Naive thymus-derived CD8-positive, alpha-beta T cell (primary cell): ENCODE data around the gene CHST6. TPM values are rescaled to one million over a fixed set of nuclear protein-coding genes. Genes with fewer than 3 reads are reported as not detected.
"Not testable (repeated sequence)": the region's sequence is repeated elsewhere in the genome, so short reads cannot be mapped to it uniquely, and the experiment has no call there.

ENCODE experiments used
- ATAC-seq, 2 donors: fragments of 150-1000 bp; cut with Tn5 transposase in 1 of 2; sonication (Bioruptor Pico), chemical (Tn5 transposase) in 1 of 2; 1 replicate in 1 of 2; 2 replicates in 1 of 2; pipeline ENCODE4 v1.10.0; 2021; ENCODE audit warnings: mild to moderate bottlenecking in 2 of 2, moderate library complexity in 2 of 2
- POLR2A ChIA-PET: fragments of 350-600 bp; sonication (Branson Sonifier 250); formaldehyde crosslinking; loops from one replicate; lab custom pipeline; 2021; ENCODE audit warnings: antibody characterized with exemption; lab: Charles Lee
- DNase-seq, 10 donors: peaks; one replicate each; pipeline versions ENCODE4 v3.0.0 to v3.0.0-alpha.2; 2020 to 2022
- H3K27ac Mint-ChIP-seq, 10 donors: one replicate each; pipeline ENCODE4 v1.8.0; 2020 to 2022; ENCODE audit warnings: mild to moderate bottlenecking in 10 of 10, mixed read lengths in 10 of 10, moderate library complexity in 4 of 10, inconsistent platforms in 1 of 10
- H3K27me3 Mint-ChIP-seq, 5 donors: one replicate each; pipeline ENCODE4 v1.8.0; 2021 to 2022; ENCODE audit warnings: mixed read lengths in 5 of 5
- H3K36me3 Mint-ChIP-seq, 3 donors: one replicate each; pipeline ENCODE4 v1.8.0; 2020 to 2022; ENCODE audit warnings: mixed read lengths in 3 of 3, mild to moderate bottlenecking in 2 of 3, inconsistent platforms in 1 of 3
- H3K4me1 Mint-ChIP-seq, 4 donors: one replicate each; pipeline ENCODE4 v1.8.0; 2021 to 2022; ENCODE audit warnings: mixed read lengths in 4 of 4
- H3K4me3 Mint-ChIP-seq, 10 donors: one replicate each; pipeline ENCODE4 v1.8.0; 2020 to 2022; ENCODE audit warnings: mild to moderate bottlenecking in 10 of 10, mixed read lengths in 10 of 10, moderate library complexity in 6 of 10, inconsistent platforms in 1 of 10
- H3K9me3 Mint-ChIP-seq, 9 donors: one replicate each; pipeline ENCODE4 v1.8.0; 2020 to 2022; ENCODE audit warnings: mixed read lengths in 9 of 9, mild to moderate bottlenecking in 3 of 9, inconsistent platforms in 1 of 9, moderate library complexity in 1 of 9
- polyA plus RNA-seq, 3 donors: library from polyadenylated mRNA; unstranded; fragments of 300-500 nt; fragmentation: Illumina TruSeq; gene quantifications; one replicate each; pipeline ENCODE4 v1.2.3, GENCODE V29; 2021
- total RNA-seq, 8 experiments: library from RNA in 2 of 8; stranded (reverse) in 2 of 8; gene quantifications; one replicate each; pipeline ENCODE4 v1.2.3 and lab custom pipeline; 2021 to 2026

CHST6 gene
- total and polyA plus RNA-seq, 5 experiments from 2014 or later: not detected

GRCh38 chr16:75463389-75464121, 31.7 kb downstream of the CHST6 start:
- peak overlapping the region; percentile 88 to 97 (median 94) for H3K4me3 Mint-ChIP-seq
- H3K36me3 Mint-ChIP-seq, H3K9me3 Mint-ChIP-seq, H3K27me3 Mint-ChIP-seq: not testable (repeated sequence)
- DNase-seq (peak in 1 of 10 donors; percentile 3), ATAC-seq (peak in 1 of 2 donors; percentile 0)
- POLR2A ChIA-PET: interaction anchor here (0.6 to 3.9 kb wide), 6 partner anchors 30 to 184 kb away, joined by 3 to 43 read pairs (median 6); partner anchors contain the start of genes CFDP1, KARS1, TERF2IP and TMEM231
- H3K4me1 Mint-ChIP-seq: peaks cover 26 to 55% (median 55%) of the 10 kb centered on the region in 4 donors
- H3K27ac Mint-ChIP-seq: peak overlapping the region; percentile 62 to 96 (median 94)

- no peaks in the 10 kb centered on the region for H3K9me3 Mint-ChIP-seq
- H3K4me3 Mint-ChIP-seq: peak overlapping the region; percentile 88 to 97 (median 94)
- ATAC-seq: peak in 1 of 2 donors; percentile 11
- H3K4me1 Mint-ChIP-seq: peaks cover 33 to 62% (median 61%) of the 10 kb centered on the region in 4 donors
- H3K27me3 Mint-ChIP-seq: no peaks in the 10 kb centered on the region
- POLR2A ChIA-PET: interaction anchor here (3.9 kb wide), 1 partner anchor 29 kb away, joined by 43 read pairs; the partner anchor contains the start of gene CFDP1
- peak in 3 of 10 donors; percentile 16 to 42 (median 36) for DNase-seq
- peaks cover 0 to 6% (median 0%) of the 10 kb centered on the region in 3 donors for H3K36me3 Mint-ChIP-seq
- H3K27ac Mint-ChIP-seq: peak overlapping the region; percentile 34 to 96 (median 94)
These were observed 32.4 kb downstream of the CHST6 start for GRCh38 chr16:75462806-75463205.

GRCh38 chr16:75461575-75461974, 33.7 kb downstream of the CHST6 start:
- peak overlapping the region in 2 of 10 donors; percentile 43 to 62 for H3K27ac Mint-ChIP-seq
- ATAC-seq: no peak
- no peaks in the 10 kb centered on the region for H3K27me3 Mint-ChIP-seq
- H3K9me3 Mint-ChIP-seq: no peaks in the 10 kb centered on the region
- H3K4me1 Mint-ChIP-seq: peaks cover 39 to 75% (median 73%) of the 10 kb centered on the region in 4 donors
- peak overlapping the region in 5 of 10 donors; percentile 1 to 91 (median 33) for H3K4me3 Mint-ChIP-seq
- H3K36me3 Mint-ChIP-seq: peaks cover 0 to 6% (median 0%) of the 10 kb centered on the region in 3 donors
- POLR2A ChIA-PET: no interaction called here
- DNase-seq: no peak

- Mint-ChIP-seq H3K36me3 (peaks cover 0 to 6% (median 0%) of the 10 kb centered on the region in 3 donors), H3K4me3 (peak overlapping the region in 4 of 10 donors; percentile 12 to 50 (median 30)), H3K9me3 (no peaks in the 10 kb centered on the region), H3K27ac (peak overlapping the region in 7 of 10 donors; percentile 7 to 71 (median 55)), H3K4me1 (peaks cover 42 to 83% (median 82%) of the 10 kb centered on the region in 4 donors), H3K27me3 (no peaks in the 10 kb centered on the region)
- POLR2A ChIA-PET: no interaction called here
- ATAC-seq: no peak
- no peak for DNase-seq
These were observed 34.8 kb downstream of the CHST6 start for GRCh38 chr16:75460446-75460845.

- no peaks in the 10 kb centered on the region for H3K9me3 Mint-ChIP-seq
- POLR2A ChIA-PET: no interaction called here
- H3K4me1 Mint-ChIP-seq: peaks cover 40 to 85% (median 83%) of the 10 kb centered on the region in 4 donors
- H3K27ac Mint-ChIP-seq: peak overlapping the region in 7 of 10 donors; percentile 14 to 73 (median 44)
- ATAC-seq: no peak
- DNase-seq: no peak
- H3K4me3 Mint-ChIP-seq: peak overlapping the region in 4 of 10 donors; percentile 3 to 50 (median 38)
- H3K27me3 Mint-ChIP-seq: no peaks in the 10 kb centered on the region
- peaks cover 0 to 9% (median 0%) of the 10 kb centered on the region in 3 donors for H3K36me3 Mint-ChIP-seq
These were observed 35.5 kb downstream of the CHST6 start for GRCh38 chr16:75459691-75460090.

GRCh38 chr16:75458439-75458838, 36.8 kb downstream of the CHST6 start:
- ATAC-seq (no peak), DNase-seq (no peak)
- peaks cover 45 to 94% (median 88%) of the 10 kb centered on the region in 4 donors for H3K4me1 Mint-ChIP-seq
- POLR2A ChIA-PET: interaction anchor here (1.4 kb wide), 1 partner anchor 25 kb away, joined by 3 read pairs; the partner anchor contains the start of gene CFDP1
- no peak overlapping the region for H3K4me3 Mint-ChIP-seq
- H3K36me3 Mint-ChIP-seq: peaks cover 0 to 10% (median 0%) of the 10 kb centered on the region in 3 donors
- H3K9me3 Mint-ChIP-seq: no peaks in the 10 kb centered on the region
- H3K27ac Mint-ChIP-seq: peak overlapping the region in 3 of 10 donors; percentile 5 to 20 (median 13)
- no peaks in the 10 kb centered on the region for H3K27me3 Mint-ChIP-seq

GRCh38 chr16:75458029-75458428, 37.2 kb downstream of the CHST6 start:
- Mint-ChIP-seq H3K36me3 (peaks cover 0 to 10% (median 0%) of the 10 kb centered on the region in 3 donors), H3K27me3 (no peaks in the 10 kb centered on the region), H3K9me3 (no peaks in the 10 kb centered on the region), H3K4me3 (no peak overlapping the region), H3K27ac (peak overlapping the region in 3 of 10 donors; percentile 4 to 13 (median 5)), H3K4me1 (peaks cover 46 to 94% (median 88%) of the 10 kb centered on the region in 4 donors)
- POLR2A ChIA-PET: interaction anchor here (1.4 kb wide), 1 partner anchor 24 kb away, joined by 3 read pairs; the partner anchor contains the start of gene CFDP1
- ATAC-seq (no peak), DNase-seq (no peak)

- H3K9me3 Mint-ChIP-seq: no peaks in the 10 kb centered on the region
- ATAC-seq (no peak), DNase-seq (no peak)
- H3K27me3 Mint-ChIP-seq: no peaks in the 10 kb centered on the region
- H3K36me3 Mint-ChIP-seq: peaks cover 0 to 10% (median 0%) of the 10 kb centered on the region in 3 donors
- H3K27ac Mint-ChIP-seq: peak overlapping the region in 3 of 10 donors; percentile 13 to 69 (median 18)
- peaks cover 47 to 94% (median 85%) of the 10 kb centered on the region in 4 donors for H3K4me1 Mint-ChIP-seq
- POLR2A ChIA-PET: interaction anchor here (1.4 kb wide), 1 partner anchor 24 kb away, joined by 3 read pairs; the partner anchor contains the start of gene CFDP1
- H3K4me3 Mint-ChIP-seq: no peak overlapping the region
These were observed 37.7 kb downstream of the CHST6 start for GRCh38 chr16:75457485-75458021.

GRCh38 chr16:75456971-75457370, 38.3 kb downstream of the CHST6 start:
- no peaks in the 10 kb centered on the region for H3K27me3 Mint-ChIP-seq
- DNase-seq (no peak), ATAC-seq (no peak)
- POLR2A ChIA-PET: interaction anchor here (1.4 kb wide), 1 partner anchor 23 kb away, joined by 3 read pairs; the partner anchor contains the start of gene CFDP1
- H3K27ac Mint-ChIP-seq: peak overlapping the region in 2 of 10 donors; percentile 20 to 51
- peaks cover 45 to 90% (median 80%) of the 10 kb centered on the region in 4 donors for H3K4me1 Mint-ChIP-seq
- H3K9me3 Mint-ChIP-seq: no peaks in the 10 kb centered on the region
- peaks cover 0 to 10% (median 0%) of the 10 kb centered on the region in 3 donors for H3K36me3 Mint-ChIP-seq
- no peak overlapping the region for H3K4me3 Mint-ChIP-seq

- H3K36me3 Mint-ChIP-seq: peaks cover 0 to 12% (median 0%) of the 10 kb centered on the region in 3 donors
- H3K9me3 Mint-ChIP-seq, H3K27me3 Mint-ChIP-seq, ATAC-seq, POLR2A ChIA-PET, DNase-seq: not testable (repeated sequence)
- H3K27ac Mint-ChIP-seq: peak overlapping the region in 4 of 10 donors; percentile 20 to 51 (median 30)
- peaks cover 45 to 87% (median 76%) of the 10 kb centered on the region in 4 donors for H3K4me1 Mint-ChIP-seq
- peak overlapping the region in 1 of 10 donors; percentile 10 for H3K4me3 Mint-ChIP-seq
These were observed 38.8 kb downstream of the CHST6 start for GRCh38 chr16:75456486-75456885.

GRCh38 chr16:75455677-75456076, 39.6 kb downstream of the CHST6 start:
- POLR2A ChIA-PET: no interaction called here
- no peak for ATAC-seq
- H3K9me3 Mint-ChIP-seq: no peaks in the 10 kb centered on the region
- peak overlapping the region in 2 of 10 donors; percentile 24 to 56 for H3K27ac Mint-ChIP-seq
- no peak for DNase-seq
- H3K4me3 Mint-ChIP-seq: peak overlapping the region in 1 of 10 donors; percentile 31
- no peaks in the 10 kb centered on the region for H3K27me3 Mint-ChIP-seq
- peaks cover 41 to 79% (median 68%) of the 10 kb centered on the region in 4 donors for H3K4me1 Mint-ChIP-seq
- H3K36me3 Mint-ChIP-seq: peaks cover 0 to 20% (median 4%) of the 10 kb centered on the region in 3 donors

- no peak for DNase-seq
- peaks cover 0 to 41% (median 7%) of the 10 kb centered on the region in 3 donors for H3K36me3 Mint-ChIP-seq
- POLR2A ChIA-PET: no interaction called here
- no peak overlapping the region for H3K4me3 Mint-ChIP-seq
- peaks cover 26 to 52% (median 42%) of the 10 kb centered on the region in 4 donors for H3K4me1 Mint-ChIP-seq
- ATAC-seq: no peak
- peak overlapping the region in 4 of 10 donors; percentile 43 to 86 (median 66) for H3K27ac Mint-ChIP-seq
- H3K9me3 Mint-ChIP-seq: no peaks in the 10 kb centered on the region
- no peaks in the 10 kb centered on the region for H3K27me3 Mint-ChIP-seq
These were observed 42.6 kb downstream of the CHST6 start for GRCh38 chr16:75452464-75453190.
